Measurements from ENCODE around the gene MEOX2.

The MEOX2 gene

GRCh38 chr7:15607529-15608210, 78.8 kb downstream of the MEOX2 start:
- no peak for DNase-seq

- DNase-seq = no peak
Observed at GRCh38 chr7:15606561-15606960, 79.9 kb downstream of the MEOX2 start.

- DNase-seq = no peak
Observed at GRCh38 chr7:15604166-15604565, 82.3 kb downstream of the MEOX2 start.

DNA sequence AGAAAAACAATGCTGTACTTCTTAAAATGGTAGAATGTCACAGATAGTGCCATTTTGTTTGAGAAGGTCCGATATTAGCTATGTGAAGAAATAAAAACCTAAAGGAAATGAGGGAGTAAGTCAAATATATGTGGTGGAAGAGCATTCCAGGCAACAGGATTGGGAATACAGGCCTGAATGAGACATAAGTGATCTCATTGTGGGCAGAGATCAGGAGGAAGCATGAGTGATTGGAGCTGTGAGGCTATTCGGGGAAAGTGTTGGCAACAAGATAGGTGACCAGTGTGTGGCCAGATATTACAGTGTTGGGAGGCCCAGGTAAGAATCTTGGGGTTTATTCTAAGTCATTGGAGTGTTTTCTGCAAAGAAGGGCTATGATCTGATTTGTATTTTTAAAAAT, 83.4 kb downstream of the MEOX2 start:
- DNase-seq = no peak

DNA sequence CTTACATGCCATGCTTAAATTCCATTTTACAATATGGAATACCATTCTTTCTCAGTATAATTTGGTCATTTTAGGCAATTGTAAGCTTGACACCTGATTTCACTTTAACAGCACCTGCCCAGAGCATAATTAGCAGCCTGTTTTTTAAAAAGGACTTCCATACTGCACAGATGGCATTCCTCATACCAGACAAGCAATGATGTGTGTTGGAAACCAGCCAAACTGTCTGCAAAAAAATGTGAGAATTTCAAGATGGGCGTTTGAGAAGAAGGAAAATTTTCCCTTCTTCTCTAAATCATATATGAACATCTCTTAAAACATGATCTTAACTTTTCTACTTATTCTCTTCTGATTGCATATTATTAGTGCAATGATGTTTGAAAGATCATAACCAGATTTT, 84.2 kb downstream of the MEOX2 start:
- DNase-seq = peak; percentile 90

DNA sequence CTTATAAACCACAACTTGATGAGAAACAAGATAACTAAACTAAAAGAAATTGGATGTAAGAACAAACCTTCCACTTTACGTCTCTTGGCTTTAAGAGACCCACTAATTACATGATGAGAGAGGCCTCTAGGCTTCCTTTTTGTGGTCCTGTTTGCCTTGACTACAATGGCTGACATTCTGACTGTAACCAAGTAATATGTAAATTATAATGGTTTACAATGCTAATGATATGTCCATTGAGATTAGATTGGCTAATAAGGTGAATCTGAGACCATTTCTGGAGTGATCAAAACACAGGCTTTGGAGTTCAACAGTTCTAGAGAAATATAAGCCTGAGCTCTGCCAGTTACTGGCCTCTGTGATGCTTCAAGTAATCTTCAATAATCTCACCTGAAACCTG, 85.3 kb downstream of the MEOX2 start:
- no peak for DNase-seq

DNA sequence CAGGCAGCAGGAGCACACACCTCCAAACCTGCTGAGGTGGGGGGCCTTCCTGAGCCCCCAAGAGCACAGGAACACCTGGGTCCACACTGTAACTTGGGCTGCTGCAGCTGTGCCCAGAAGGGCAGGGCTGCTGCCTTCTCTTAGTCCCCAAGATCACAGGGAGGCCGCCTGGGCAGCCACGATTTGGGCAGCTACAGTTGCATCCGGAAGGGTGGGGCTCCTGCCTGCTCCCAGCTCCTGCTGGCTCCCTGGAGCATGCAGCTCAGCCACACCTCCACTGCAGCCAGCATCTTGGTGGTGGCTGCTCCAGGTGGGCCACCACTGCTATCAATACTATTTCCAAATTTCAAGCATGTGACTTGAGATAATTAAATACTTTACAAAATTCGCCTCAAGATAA, 86.2 kb downstream of the MEOX2 start:
- no peak for DNase-seq

GRCh38 chr7:15594461-15594860, 92.0 kb downstream of the MEOX2 start:
- no peak for DNase-seq

GRCh38 chr7:15593382-15593781, 93.1 kb downstream of the MEOX2 start:
- peak; percentile 25 for DNase-seq

DNA sequence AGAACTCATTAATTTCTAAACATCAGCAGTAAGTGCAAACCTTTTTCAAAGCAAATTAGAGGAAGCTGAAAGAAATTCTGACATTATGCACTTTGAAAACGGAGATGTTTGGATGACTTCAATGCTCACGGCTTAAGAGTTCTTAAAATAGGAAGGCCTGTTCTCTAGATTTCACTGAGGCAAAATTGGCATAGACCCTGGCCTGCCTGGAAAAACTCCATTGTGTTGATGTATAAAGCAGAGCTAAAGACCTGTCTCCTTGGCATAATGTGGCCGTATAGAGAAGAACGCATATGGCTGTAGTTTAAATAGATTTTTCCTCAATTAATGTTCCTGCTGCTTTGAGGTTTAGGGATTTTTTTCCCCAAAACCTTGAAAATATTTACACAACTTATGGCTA, 100.2 kb downstream of the MEOX2 start:
- DNase-seq = no peak

DNA sequence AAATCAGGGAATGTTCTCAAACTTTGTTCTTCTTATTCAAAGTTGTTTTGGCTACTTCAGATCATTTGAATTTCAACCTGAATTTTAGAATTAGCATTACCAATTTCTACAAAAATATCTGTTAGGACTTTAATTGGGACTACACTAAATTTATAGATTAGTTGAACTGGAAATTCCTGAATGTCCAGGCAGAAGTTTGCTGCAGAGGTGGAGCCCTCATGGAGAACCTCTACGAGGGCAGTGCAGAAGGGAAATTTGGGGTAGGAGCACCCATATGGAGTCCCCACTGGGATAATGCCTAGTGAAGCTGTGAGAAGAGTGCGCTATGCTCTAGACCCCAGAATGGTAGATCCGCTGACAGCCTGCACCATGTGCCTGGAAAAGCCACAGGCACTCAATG, 101.9 kb downstream of the MEOX2 start:
- no peak for DNase-seq

- no peak for DNase-seq
Observed at GRCh38 chr7:15582773-15583172, 103.7 kb downstream of the MEOX2 start.

DNA sequence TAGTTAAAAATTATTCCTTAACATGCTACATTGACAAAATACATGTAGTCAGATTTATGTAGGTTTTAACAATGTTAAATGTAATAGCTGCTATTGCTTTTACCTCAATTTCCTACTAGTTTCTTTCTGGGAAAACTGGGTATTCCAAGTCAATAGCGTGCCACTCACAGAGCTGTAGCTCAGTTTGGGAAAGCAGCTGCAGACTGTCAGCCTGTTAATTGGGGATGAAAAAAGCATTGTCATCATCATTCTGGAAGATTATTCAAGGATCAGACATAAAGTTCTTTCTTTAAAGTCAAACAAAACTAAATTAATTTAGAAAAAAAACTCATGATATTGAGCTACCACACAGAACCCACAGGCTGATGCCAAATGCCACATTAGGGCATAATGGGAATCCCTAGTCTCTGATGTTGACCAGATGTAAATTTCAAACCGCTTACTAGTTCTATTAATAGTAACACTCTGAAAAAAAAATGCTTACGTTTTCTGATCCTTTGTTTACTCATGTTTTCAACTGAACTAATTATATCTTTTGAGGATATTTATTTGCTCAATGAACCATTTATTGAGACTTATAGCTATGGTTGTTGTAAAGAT, 105.0 kb downstream of the MEOX2 start:
- DNase-seq = no peak

DNA sequence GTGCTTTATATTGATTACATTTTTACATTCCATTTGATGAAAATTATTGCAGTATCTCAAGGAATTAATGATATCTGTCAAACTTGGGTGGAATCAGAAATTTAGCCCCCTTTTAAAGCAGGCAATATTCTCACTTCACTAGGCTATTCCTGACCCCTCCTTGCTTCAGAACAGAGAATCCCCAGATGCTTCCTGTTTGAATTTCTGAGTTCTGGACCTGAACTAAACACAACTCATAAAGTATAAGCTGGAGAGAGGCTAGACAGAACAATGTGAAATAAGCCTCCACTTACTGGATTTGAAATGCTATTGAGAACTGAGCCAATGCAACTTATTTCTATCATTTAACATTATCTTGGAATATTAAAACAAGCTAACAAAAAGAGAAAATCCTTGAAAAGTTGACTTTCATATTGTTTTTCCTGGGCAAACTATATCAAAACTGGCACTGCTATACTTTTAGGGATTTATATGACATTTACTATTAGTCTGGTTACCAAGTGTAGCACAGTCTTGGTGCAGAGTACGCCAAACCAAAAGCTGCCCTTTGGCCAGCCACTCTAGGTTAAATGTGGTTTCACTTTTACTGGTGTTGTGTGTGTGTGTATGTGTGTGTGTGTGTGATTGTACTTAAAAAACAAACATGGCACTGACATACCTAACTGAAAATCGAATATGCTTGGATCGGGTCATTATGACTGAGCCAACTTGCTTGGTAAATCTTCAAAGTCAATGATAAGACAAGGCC, 105.7 kb downstream of the MEOX2 start:
- no peak for DNase-seq

- no peak for DNase-seq
Observed at GRCh38 chr7:15577600-15577999, 108.9 kb downstream of the MEOX2 start.

DNA sequence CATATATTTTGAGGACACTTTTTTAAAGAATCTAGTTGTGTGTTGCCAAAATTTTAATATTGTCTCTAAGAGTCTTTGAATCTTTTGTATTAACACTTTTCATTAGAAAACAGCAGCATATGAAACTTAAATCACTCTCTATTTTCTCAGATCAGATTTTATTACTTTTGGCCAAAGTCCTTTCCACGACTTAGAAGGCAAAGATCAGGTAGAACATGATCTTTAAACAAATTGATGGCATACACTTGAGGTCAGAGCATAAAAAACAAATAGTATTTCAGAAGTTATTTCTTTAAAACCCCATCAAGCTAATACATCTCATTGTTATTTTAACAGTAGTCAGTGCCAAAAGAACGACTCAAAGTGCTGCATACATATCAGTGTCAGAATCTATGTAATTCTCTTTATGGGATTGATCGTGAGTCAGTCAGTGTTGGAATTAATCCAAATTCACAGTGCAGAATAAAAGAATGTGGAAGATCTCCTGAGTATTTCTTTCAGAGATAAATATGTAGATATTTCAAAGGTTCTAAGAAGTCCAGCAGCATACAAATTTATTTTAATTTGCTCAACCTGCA, 115.1 kb downstream of the MEOX2 start:
- no peak for DNase-seq

DNA sequence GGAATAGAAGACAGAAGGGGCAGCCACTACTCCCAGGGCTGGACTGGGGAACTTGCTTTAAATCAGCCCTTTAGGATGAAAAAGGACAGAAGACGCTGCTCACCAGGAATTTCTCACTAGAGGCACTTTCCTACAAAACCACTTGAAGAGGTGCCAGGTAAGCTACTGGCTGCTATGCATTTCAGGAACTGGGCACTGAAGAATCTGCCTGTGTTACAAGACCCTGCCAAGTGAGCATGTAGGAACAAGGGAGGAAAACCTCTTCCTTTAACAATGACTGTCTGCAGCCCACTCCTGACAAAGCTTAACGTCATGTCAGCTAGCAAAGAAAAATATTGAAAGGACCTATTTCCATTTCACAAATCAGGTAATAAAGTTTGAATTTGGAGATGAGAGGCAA, 118.8 kb downstream of the MEOX2 start:
- no peak for DNase-seq

GRCh38 chr7:15567036-15567435, 119.4 kb downstream of the MEOX2 start:
- no peak for DNase-seq

- DNase-seq = no peak
Observed at GRCh38 chr7:15566476-15566875, 120.0 kb downstream of the MEOX2 start.

GRCh38 chr7:15561835-15562234, 124.6 kb downstream of the MEOX2 start, which contains the start of gene AGMO:
AGMO (minus strand) TSS chr7:15562015.
- no peak for DNase-seq

Data from NCI-H2171 (cell line).